NCI-H526 (cell line): ENCODE results near the gene TPK1.

Source experiments
- DNase-seq, 2 experiments: peaks; one replicate each; lab custom pipeline; 2025; lab: John Stamatoyannopoulos, UW

The TPK1 gene

GRCh38 chr7:144723301-144723700 lies 112.6 kb downstream of the TPK1 start:
- DNase-seq: no peak

- DNase-seq: no peak
Observed at GRCh38 chr7:144720710-144721109, 115.1 kb downstream of the TPK1 start.

- DNase-seq: peak in 1 of 2 experiments; percentile 15
Observed at GRCh38 chr7:144720149-144720548, 115.7 kb downstream of the TPK1 start.

GRCh38 chr7:144717720-144718119 lies 118.1 kb downstream of the TPK1 start:
- DNase-seq: no peak

- DNase-seq: no peak
Observed at GRCh38 chr7:144713850-144714249, 122.0 kb downstream of the TPK1 start.

GRCh38 chr7:144710791-144711190 lies 125.1 kb downstream of the TPK1 start:
- no peak for DNase-seq

- DNase-seq: no peak
Observed at GRCh38 chr7:144709066-144709465, 126.8 kb downstream of the TPK1 start.

- DNase-seq: no peak
Observed at GRCh38 chr7:144691240-144691639, 144.6 kb downstream of the TPK1 start.

- no peak for DNase-seq
Observed at GRCh38 chr7:144682581-144683280, 153.1 kb downstream of the TPK1 start.

GRCh38 chr7:144676492-144676891 lies 159.4 kb downstream of the TPK1 start:
- DNase-seq: no peak

- DNase-seq: no peak
Observed at GRCh38 chr7:144674550-144674949, 161.3 kb downstream of the TPK1 start.

GRCh38 chr7:144672869-144673268 lies 163.0 kb downstream of the TPK1 start:
- DNase-seq: no peak

- no peak for DNase-seq
Observed at GRCh38 chr7:144671429-144671828, 164.4 kb downstream of the TPK1 start.

- peak in 1 of 2 experiments; percentile 24 for DNase-seq
Observed at GRCh38 chr7:144670218-144670617, 165.6 kb downstream of the TPK1 start.

- no peak for DNase-seq
Observed at GRCh38 chr7:144668503-144668902, 167.3 kb downstream of the TPK1 start.

GRCh38 chr7:144665689-144666381 lies 170.0 kb downstream of the TPK1 start:
- no peak for DNase-seq

- DNase-seq: no peak
Observed at GRCh38 chr7:144659211-144659610, 176.6 kb downstream of the TPK1 start.

- peak in 1 of 2 experiments; percentile 28 for DNase-seq
Observed at GRCh38 chr7:144656965-144657517, 178.8 kb downstream of the TPK1 start.

GRCh38 chr7:144653449-144653848 lies 182.4 kb downstream of the TPK1 start:
- DNase-seq: no peak

GRCh38 chr7:144650439-144650838 lies 185.4 kb downstream of the TPK1 start:
- no peak for DNase-seq

GRCh38 chr7:144649120-144649519 lies 186.7 kb downstream of the TPK1 start:
- DNase-seq: no peak

GRCh38 chr7:144641389-144642044 lies 194.3 kb downstream of the TPK1 start:
- no peak for DNase-seq

GRCh38 chr7:144632724-144633123 lies 203.1 kb downstream of the TPK1 start:
- no peak for DNase-seq
